ENCODE data around the gene TMEM161A. TPM values are rescaled to one million over a fixed set of nuclear protein-coding genes. Genes with fewer than 3 reads are reported as not detected.

The TMEM161A gene
- total and polyA plus RNA-seq, 2 donors = 13.6 to 33.0 TPM

GRCh38 chr19:19096641-19097627, 41.3 kb downstream of the TMEM161A start:
- Histone ChIP-seq H3K4me3 (ENCODE audit: low read length in 2 of 2) (no peak overlapping the region), H3K27ac (ENCODE audit: low read depth in 1 of 2, low read length in 1 of 2) (no peak overlapping the region), H3K27me3 (ENCODE audit: control insufficient read depth in 2 of 2, insufficient read depth in 1 of 2, low read length in 1 of 2) (no peaks in the 10 kb centered on the region), H3K4me1 (ENCODE audit: control insufficient read depth in 2 of 2, insufficient read depth in 2 of 2, low read length in 2 of 2) (no peaks in the 10 kb centered on the region), H3K9me3 (ENCODE audit: control insufficient read depth in 2 of 2, insufficient read depth in 1 of 2, low read length in 1 of 2) (no peaks in the 10 kb centered on the region), H3K36me3 (ENCODE audit: control insufficient read depth in 2 of 2, insufficient read depth in 2 of 2, low read length in 1 of 2) (peaks cover 13 to 46% of the 10 kb centered on the region in 2 donors)
- 97% methylated on average over 24 of the region's 24 CpGs for WGBS
- DNase-seq (ENCODE audit: low read depth in 6 of 9, low spot score in 9 of 9) = no peak

- Histone ChIP-seq H3K9me3 (ENCODE audit: control insufficient read depth in 2 of 2, insufficient read depth in 1 of 2, low read length in 1 of 2) (no peaks in the 10 kb centered on the region), H3K4me1 (ENCODE audit: control insufficient read depth in 2 of 2, insufficient read depth in 2 of 2, low read length in 2 of 2) (no peaks in the 10 kb centered on the region), H3K27me3 (ENCODE audit: control insufficient read depth in 2 of 2, insufficient read depth in 1 of 2, low read length in 1 of 2) (no peaks in the 10 kb centered on the region), H3K27ac (ENCODE audit: low read depth in 1 of 2, low read length in 1 of 2) (no peak overlapping the region), H3K4me3 (ENCODE audit: low read length in 2 of 2) (no peak overlapping the region), H3K36me3 (ENCODE audit: control insufficient read depth in 2 of 2, insufficient read depth in 2 of 2, low read length in 1 of 2) (peaks cover 13 to 36% of the 10 kb centered on the region in 2 donors)
- whole genome bisulfite sequencing = 89% methylated on average over 11 of the region's 11 CpGs
- no peak for DNase-seq (ENCODE audit: low read depth in 6 of 9, low spot score in 9 of 9)
Observed at GRCh38 chr19:19095691-19096090, 42.6 kb downstream of the TMEM161A start.

- WGBS = 97% methylated on average over 7 of the region's 7 CpGs
- no peak overlapping the region for H3K27ac ChIP-seq (ENCODE audit: low read depth in 1 of 2, low read length in 1 of 2)
- no peak for DNase-seq (ENCODE audit: low read depth in 6 of 9, low spot score in 9 of 9)
- H3K36me3 ChIP-seq (ENCODE audit: control insufficient read depth in 2 of 2, insufficient read depth in 2 of 2, low read length in 1 of 2) = peaks cover 13 to 32% of the 10 kb centered on the region in 2 donors
- no peaks in the 10 kb centered on the region for H3K9me3 ChIP-seq (ENCODE audit: control insufficient read depth in 2 of 2, insufficient read depth in 1 of 2, low read length in 1 of 2)
- no peak overlapping the region for H3K4me3 ChIP-seq (ENCODE audit: low read length in 2 of 2)
- H3K4me1 ChIP-seq (ENCODE audit: control insufficient read depth in 2 of 2, insufficient read depth in 2 of 2, low read length in 2 of 2) = no peaks in the 10 kb centered on the region
- no peaks in the 10 kb centered on the region for H3K27me3 ChIP-seq (ENCODE audit: control insufficient read depth in 2 of 2, insufficient read depth in 1 of 2, low read length in 1 of 2)
Observed at GRCh38 chr19:19094513-19094912, 43.8 kb downstream of the TMEM161A start.

- peaks cover 8 to 12% of the 10 kb centered on the region in 2 donors for H3K36me3 ChIP-seq (ENCODE audit: control insufficient read depth in 2 of 2, insufficient read depth in 2 of 2, low read length in 1 of 2)
- H3K4me1 ChIP-seq (ENCODE audit: control insufficient read depth in 2 of 2, insufficient read depth in 2 of 2, low read length in 2 of 2) = no peaks in the 10 kb centered on the region
- H3K27me3 ChIP-seq (ENCODE audit: control insufficient read depth in 2 of 2, insufficient read depth in 1 of 2, low read length in 1 of 2) = no peaks in the 10 kb centered on the region
- DNase-seq (ENCODE audit: low read depth in 6 of 9, low spot score in 9 of 9) = no peak
- H3K9me3 ChIP-seq (ENCODE audit: control insufficient read depth in 2 of 2, insufficient read depth in 1 of 2, low read length in 1 of 2) = no peaks in the 10 kb centered on the region
- no peak overlapping the region for H3K27ac ChIP-seq (ENCODE audit: low read depth in 1 of 2, low read length in 1 of 2)
- 98% methylated on average over 2 of the region's 2 CpGs for whole genome bisulfite sequencing
- H3K4me3 ChIP-seq (ENCODE audit: low read length in 2 of 2) = no peak overlapping the region
Observed at GRCh38 chr19:19087676-19088075, 50.6 kb downstream of the TMEM161A start.

- Histone ChIP-seq H3K27me3 (ENCODE audit: control insufficient read depth in 2 of 2, insufficient read depth in 1 of 2, low read length in 1 of 2) (no peaks in the 10 kb centered on the region), H3K36me3 (ENCODE audit: control insufficient read depth in 2 of 2, insufficient read depth in 2 of 2, low read length in 1 of 2) (peaks cover 5 to 10% of the 10 kb centered on the region in 2 donors), H3K9me3 (ENCODE audit: control insufficient read depth in 2 of 2, insufficient read depth in 1 of 2, low read length in 1 of 2) (no peaks in the 10 kb centered on the region), H3K4me3 (ENCODE audit: low read length in 2 of 2) (no peak overlapping the region), H3K4me1 (ENCODE audit: control insufficient read depth in 2 of 2, insufficient read depth in 2 of 2, low read length in 2 of 2) (no peaks in the 10 kb centered on the region), H3K27ac (ENCODE audit: low read depth in 1 of 2, low read length in 1 of 2) (no peak overlapping the region)
- WGBS = 96% methylated on average over 10 of the region's 10 CpGs
- DNase-seq (ENCODE audit: low read depth in 6 of 9, low spot score in 9 of 9) = no peak
Observed at GRCh38 chr19:19083413-19084178, 54.7 kb downstream of the TMEM161A start.

- 97% methylated on average over 16 of the region's 16 CpGs for WGBS
- Histone ChIP-seq H3K36me3 (ENCODE audit: control insufficient read depth in 2 of 2, insufficient read depth in 2 of 2, low read length in 1 of 2) (peaks cover 5 to 10% of the 10 kb centered on the region in 2 donors), H3K4me1 (ENCODE audit: control insufficient read depth in 2 of 2, insufficient read depth in 2 of 2, low read length in 2 of 2) (no peaks in the 10 kb centered on the region), H3K9me3 (ENCODE audit: control insufficient read depth in 2 of 2, insufficient read depth in 1 of 2, low read length in 1 of 2) (no peaks in the 10 kb centered on the region), H3K27ac (ENCODE audit: low read depth in 1 of 2, low read length in 1 of 2) (no peak overlapping the region), H3K27me3 (ENCODE audit: control insufficient read depth in 2 of 2, insufficient read depth in 1 of 2, low read length in 1 of 2) (no peaks in the 10 kb centered on the region), H3K4me3 (ENCODE audit: low read length in 2 of 2) (no peak overlapping the region)
- DNase-seq (ENCODE audit: low read depth in 6 of 9, low spot score in 9 of 9) = no peak
Observed at GRCh38 chr19:19081642-19082151, 56.6 kb downstream of the TMEM161A start.

GRCh38 chr19:19079571-19079970, 58.7 kb downstream of the TMEM161A start:
- H3K27ac ChIP-seq (ENCODE audit: low read depth in 1 of 2, low read length in 1 of 2) = no peak overlapping the region
- DNase-seq (ENCODE audit: low read depth in 6 of 9, low spot score in 9 of 9) = no peak
- no peaks in the 10 kb centered on the region for H3K9me3 ChIP-seq (ENCODE audit: control insufficient read depth in 2 of 2, insufficient read depth in 1 of 2, low read length in 1 of 2)
- H3K4me3 ChIP-seq (ENCODE audit: low read length in 2 of 2) = no peak overlapping the region
- H3K27me3 ChIP-seq (ENCODE audit: control insufficient read depth in 2 of 2, insufficient read depth in 1 of 2, low read length in 1 of 2) = no peaks in the 10 kb centered on the region
- peaks cover 8 to 12% of the 10 kb centered on the region in 2 donors for H3K36me3 ChIP-seq (ENCODE audit: control insufficient read depth in 2 of 2, insufficient read depth in 2 of 2, low read length in 1 of 2)
- 96% methylated on average over 1 of the region's 1 CpG for WGBS
- peaks cover 0 to 1% of the 10 kb centered on the region in 2 donors for H3K4me1 ChIP-seq (ENCODE audit: control insufficient read depth in 2 of 2, insufficient read depth in 2 of 2, low read length in 2 of 2)

GRCh38 chr19:19078801-19079200, 59.5 kb downstream of the TMEM161A start:
- Histone ChIP-seq H3K27ac (ENCODE audit: low read depth in 1 of 2, low read length in 1 of 2) (no peak overlapping the region), H3K4me1 (ENCODE audit: control insufficient read depth in 2 of 2, insufficient read depth in 2 of 2, low read length in 2 of 2) (peaks cover 0 to 8% of the 10 kb centered on the region in 2 donors), H3K36me3 (ENCODE audit: control insufficient read depth in 2 of 2, insufficient read depth in 2 of 2, low read length in 1 of 2) (peaks cover 12% of the 10 kb centered on the region in 2 donors), H3K4me3 (ENCODE audit: low read length in 2 of 2) (no peak overlapping the region), H3K9me3 (ENCODE audit: control insufficient read depth in 2 of 2, insufficient read depth in 1 of 2, low read length in 1 of 2) (no peaks in the 10 kb centered on the region), H3K27me3 (ENCODE audit: control insufficient read depth in 2 of 2, insufficient read depth in 1 of 2, low read length in 1 of 2) (no peaks in the 10 kb centered on the region)
- WGBS = 98% methylated on average over 6 of the region's 6 CpGs
- no peak for DNase-seq (ENCODE audit: low read depth in 6 of 9, low spot score in 9 of 9)

- H3K27ac ChIP-seq (ENCODE audit: low read depth in 1 of 2, low read length in 1 of 2) = no peak overlapping the region
- no peaks in the 10 kb centered on the region for H3K27me3 ChIP-seq (ENCODE audit: control insufficient read depth in 2 of 2, insufficient read depth in 1 of 2, low read length in 1 of 2)
- peaks cover 8 to 18% of the 10 kb centered on the region in 2 donors for H3K36me3 ChIP-seq (ENCODE audit: control insufficient read depth in 2 of 2, insufficient read depth in 2 of 2, low read length in 1 of 2)
- 98% methylated on average over 7 of the region's 7 CpGs for WGBS
- H3K4me3 ChIP-seq (ENCODE audit: low read length in 2 of 2) = no peak overlapping the region
- H3K4me1 ChIP-seq (ENCODE audit: control insufficient read depth in 2 of 2, insufficient read depth in 2 of 2, low read length in 2 of 2) = peaks cover 0 to 9% of the 10 kb centered on the region in 2 donors
- no peak for DNase-seq (ENCODE audit: low read depth in 6 of 9, low spot score in 9 of 9)
- no peaks in the 10 kb centered on the region for H3K9me3 ChIP-seq (ENCODE audit: control insufficient read depth in 2 of 2, insufficient read depth in 1 of 2, low read length in 1 of 2)
Observed at GRCh38 chr19:19077103-19077502, 61.2 kb downstream of the TMEM161A start.

All from thymus (tissue), 11 donors.